IPS-NIHi7 (cell line): ENCODE results near the gene CRB1.

ENCODE experiments used
- DNase-seq: peaks from one replicate; pipeline ENCODE4 v3.0.0; 2012; ENCODE audit warnings: mixed read lengths; ENCODE audit errors: extremely low spot score

CRB1 gene

GRCh38 chr1:197303463-197303862 is 35.4 kb downstream of the CRB1 start:
- no peak for DNase-seq

- no peak for DNase-seq
These were observed 36.7 kb downstream of the CRB1 start for GRCh38 chr1:197304638-197305200.

GRCh38 chr1:197305925-197306324 is 37.9 kb downstream of the CRB1 start:
- no peak for DNase-seq

GRCh38 chr1:197306381-197307062 is 38.5 kb downstream of the CRB1 start:
- no peak for DNase-seq

- no peak for DNase-seq
These were observed 39.1 kb downstream of the CRB1 start for GRCh38 chr1:197307136-197307535.

- no peak for DNase-seq
These were observed 39.5 kb downstream of the CRB1 start for GRCh38 chr1:197307551-197307950.

- DNase-seq: no peak
These were observed 43.0 kb downstream of the CRB1 start for GRCh38 chr1:197311081-197311480.

- no peak for DNase-seq
These were observed 44.1 kb downstream of the CRB1 start for GRCh38 chr1:197312163-197312562.

- no peak for DNase-seq
These were observed 45.7 kb downstream of the CRB1 start for GRCh38 chr1:197313713-197314112.

GRCh38 chr1:197314682-197315081 is 46.6 kb downstream of the CRB1 start:
- no peak for DNase-seq

GRCh38 chr1:197319631-197320030 is 51.6 kb downstream of the CRB1 start:
- DNase-seq: no peak

GRCh38 chr1:197320991-197321531 is 53.0 kb downstream of the CRB1 start:
- DNase-seq: no peak

- no peak for DNase-seq
These were observed 53.8 kb downstream of the CRB1 start for GRCh38 chr1:197321811-197322210.

GRCh38 chr1:197327776-197328364 is 59.8 kb downstream of the CRB1 start:
- DNase-seq: no peak

GRCh38 chr1:197330213-197330612 is 62.2 kb downstream of the CRB1 start:
- no peak for DNase-seq

GRCh38 chr1:197331565-197331964 is 63.5 kb downstream of the CRB1 start:
- DNase-seq: no peak

GRCh38 chr1:197333041-197333440 is 65.0 kb downstream of the CRB1 start:
- DNase-seq: no peak

- no peak for DNase-seq
These were observed 68.5 kb downstream of the CRB1 start for GRCh38 chr1:197336571-197336970.

- no peak for DNase-seq
These were observed 71.3 kb downstream of the CRB1 start for GRCh38 chr1:197339106-197340060.

GRCh38 chr1:197341626-197342025 is 73.6 kb downstream of the CRB1 start:
- no peak for DNase-seq

GRCh38 chr1:197342044-197342565 is 74.1 kb downstream of the CRB1 start:
- no peak for DNase-seq

GRCh38 chr1:197342669-197343068 is 74.6 kb downstream of the CRB1 start:
- no peak for DNase-seq
